HG03175 (cell line): ENCODE results near the gene RGS3.

Experiments used
- ATAC-seq: cut with Tn5 transposase; IDR thresholded peaks from one replicate; pipeline ENCODE4 v1.9.1; 2021; ENCODE audit warnings: mild to moderate bottlenecking, moderate library complexity; ENCODE audit not compliant: unreplicated experiment

Gene RGS3

GRCh38 chr9:113509463-113509862, 45.9 kb downstream of the RGS3 start:
- ATAC-seq, result no peak

- no peak for ATAC-seq
Measured at GRCh38 chr9:113511047-113511521, 47.6 kb downstream of the RGS3 start.

GRCh38 chr9:113511856-113512761, 48.6 kb downstream of the RGS3 start:
- ATAC-seq, result peak; percentile 51

GRCh38 chr9:113513111-113513510, 49.6 kb downstream of the RGS3 start:
- ATAC-seq, result no peak

GRCh38 chr9:113513536-113513935, 50.0 kb downstream of the RGS3 start:
- no peak for ATAC-seq

- ATAC-seq, result no peak
Measured at GRCh38 chr9:113514061-113514460, 50.5 kb downstream of the RGS3 start.

- ATAC-seq, result no peak
Measured at GRCh38 chr9:113514748-113515147, 51.2 kb downstream of the RGS3 start.

GRCh38 chr9:113515862-113516261, 52.3 kb downstream of the RGS3 start:
- ATAC-seq, result no peak

- ATAC-seq, result peak; percentile 93
Measured at GRCh38 chr9:113516840-113517577, 53.5 kb downstream of the RGS3 start.

- no peak for ATAC-seq
Measured at GRCh38 chr9:113519426-113520108, 56.0 kb downstream of the RGS3 start.

- no peak for ATAC-seq
Measured at GRCh38 chr9:113520109-113520642, 56.6 kb downstream of the RGS3 start.

GRCh38 chr9:113521693-113522255, 58.2 kb downstream of the RGS3 start:
- ATAC-seq, result no peak

- ATAC-seq, result no peak
Measured at GRCh38 chr9:113522419-113522818, 58.9 kb downstream of the RGS3 start.

GRCh38 chr9:113522858-113523257, 59.3 kb downstream of the RGS3 start:
- ATAC-seq, result peak; percentile 2

GRCh38 chr9:113523421-113524141, 60.1 kb downstream of the RGS3 start:
- peak; percentile 86 for ATAC-seq

GRCh38 chr9:113524468-113524867, 60.9 kb downstream of the RGS3 start:
- ATAC-seq, result no peak

- no peak for ATAC-seq
Measured at GRCh38 chr9:113525205-113525604, 61.7 kb downstream of the RGS3 start.

- no peak for ATAC-seq
Measured at GRCh38 chr9:113525831-113526230, 62.3 kb downstream of the RGS3 start.

- ATAC-seq, result no peak
Measured at GRCh38 chr9:113526231-113526746, 62.8 kb downstream of the RGS3 start.

GRCh38 chr9:113526841-113527240, 63.3 kb downstream of the RGS3 start:
- ATAC-seq, result no peak
